NB4 (cell line): ENCODE results near the gene P2RX5.

Experiments used
- DNase-seq: peaks from one replicate; pipeline ENCODE4 v3.0.0; 2010; ENCODE audit warnings: low read depth
- H3K4me3 ChIP-seq: one replicate; pipeline ENCODE4 v1.5.1; 2011; ENCODE audit warnings: mild to moderate bottlenecking, low read depth, low read length, moderate library complexity
- CTCF ChIP-seq: IDR thresholded peaks from one replicate; pipeline ENCODE4 v1.5.1; 2012; ENCODE audit warnings: low read depth, low read length
- MAX ChIP-seq: IDR thresholded peaks from 2 replicates; pipeline ENCODE4 v1.6.1; 2011; ENCODE audit warnings: low read depth, low read length
- MYC ChIP-seq: IDR thresholded peaks from 2 replicates; pipeline ENCODE4 v1.6.1; 2011; ENCODE audit warnings: low read depth, low read length
- POLR2A ChIP-seq: IDR thresholded peaks from 2 replicates; pipeline ENCODE4 v1.6.1; 2011; ENCODE audit warnings: mild to moderate bottlenecking; ENCODE audit not compliant: insufficient read length; ENCODE audit errors: extremely low read depth

Gene P2RX5

GRCh38 chr17:3689262-3690093, 6.5 kb downstream of the P2RX5 start:
- no peak for TF ChIP-seq CTCF
- no peak for TF ChIP-seq MYC
- TF ChIP-seq POLR2A: no peak
- no peak for TF ChIP-seq MAX
- no peak for DNase-seq
- H3K4me3 ChIP-seq: no peak overlapping the region

DNA sequence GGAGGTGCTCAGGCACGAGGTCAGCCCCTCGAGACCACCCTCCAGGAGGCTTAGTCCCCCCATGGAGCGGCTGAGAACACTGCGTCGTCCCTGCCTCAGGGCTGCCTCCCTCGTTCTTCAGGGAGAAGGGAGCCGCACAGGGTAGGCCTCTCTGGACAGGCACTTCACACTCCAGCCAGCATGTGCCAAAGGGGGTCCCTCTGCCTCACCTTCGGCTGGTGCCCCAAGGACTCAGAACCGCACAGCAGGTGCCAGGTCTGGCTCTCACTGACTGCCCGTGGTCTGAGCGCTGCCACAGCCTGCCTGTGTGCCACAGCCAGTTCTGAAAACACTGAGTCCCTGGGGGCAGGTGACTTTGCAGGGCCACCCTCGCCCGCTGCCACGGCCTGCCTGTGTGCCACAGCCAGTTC, 7.1 kb downstream of the P2RX5 start:
- H3K4me3 ChIP-seq: no peak overlapping the region
- no peak for TF ChIP-seq MYC
- no peak for TF ChIP-seq CTCF
- no peak for TF ChIP-seq POLR2A
- TF ChIP-seq MAX: no peak

DNA sequence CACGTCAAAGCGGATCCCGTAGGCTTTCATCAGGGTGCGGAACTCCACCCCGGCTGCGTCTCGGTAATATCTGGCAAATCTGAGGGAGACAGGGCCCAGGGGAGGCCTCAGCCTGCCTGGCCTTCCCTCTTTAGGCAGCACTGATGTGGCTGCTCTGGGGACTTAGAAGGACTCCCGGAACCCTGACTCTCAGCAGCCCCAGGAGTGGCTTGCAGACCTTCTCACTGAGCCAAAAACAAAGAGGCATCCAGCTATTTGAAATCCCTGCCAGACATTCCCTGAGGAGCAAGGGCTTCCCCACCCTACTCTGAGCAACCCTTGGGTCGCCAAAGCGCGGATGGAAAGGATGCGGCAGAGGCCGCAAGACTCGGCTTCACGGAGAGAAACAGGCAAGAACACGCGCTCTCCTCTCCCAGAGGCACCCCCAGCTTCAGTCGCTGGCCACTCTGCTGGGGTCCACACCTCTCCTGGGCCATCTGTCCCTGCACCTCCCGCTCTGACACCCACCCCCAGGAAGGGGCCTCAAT, 7.9 kb downstream of the P2RX5 start:
- TF ChIP-seq MAX (no peak), MYC (no peak), POLR2A (no peak), CTCF (no peak)
- peak; percentile 37 for DNase-seq
- H3K4me3 ChIP-seq: no peak overlapping the region

More for the DNA sequence above, 7.1 kb downstream of the P2RX5 start:
- no peak for DNase-seq

DNA sequence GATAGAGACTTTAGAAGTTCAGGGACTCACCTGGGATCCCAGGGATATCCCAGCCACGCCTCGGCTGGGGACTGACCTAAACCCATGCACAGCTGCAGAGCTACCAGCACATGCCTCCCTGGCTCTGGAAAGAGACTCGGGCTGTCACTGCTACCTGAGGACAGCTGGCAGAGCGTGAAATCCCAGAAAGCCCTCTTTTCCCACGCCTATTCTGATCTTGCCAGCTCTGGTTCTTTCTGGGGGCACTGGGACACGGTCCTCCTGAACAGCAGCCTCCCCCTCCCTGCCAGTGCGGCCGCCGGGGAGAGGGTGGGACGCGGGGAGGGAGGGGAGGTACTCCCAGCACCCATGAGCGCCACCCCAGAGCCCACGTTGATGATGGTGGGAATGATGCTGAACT, 10.8 kb downstream of the P2RX5 start:
- H3K4me3 ChIP-seq: no peak overlapping the region
- TF ChIP-seq CTCF (no peak), MYC (no peak), MAX (no peak)
- DNase-seq: no peak

GRCh38 chr17:3683054-3683511, 12.9 kb downstream of the P2RX5 start:
- no peak overlapping the region for H3K4me3 ChIP-seq
- TF ChIP-seq CTCF (peak; percentile 87), MAX (no peak)
- peak; percentile 47 for DNase-seq
